ENCODE measurements around the gene TMCC1.

DNA sequence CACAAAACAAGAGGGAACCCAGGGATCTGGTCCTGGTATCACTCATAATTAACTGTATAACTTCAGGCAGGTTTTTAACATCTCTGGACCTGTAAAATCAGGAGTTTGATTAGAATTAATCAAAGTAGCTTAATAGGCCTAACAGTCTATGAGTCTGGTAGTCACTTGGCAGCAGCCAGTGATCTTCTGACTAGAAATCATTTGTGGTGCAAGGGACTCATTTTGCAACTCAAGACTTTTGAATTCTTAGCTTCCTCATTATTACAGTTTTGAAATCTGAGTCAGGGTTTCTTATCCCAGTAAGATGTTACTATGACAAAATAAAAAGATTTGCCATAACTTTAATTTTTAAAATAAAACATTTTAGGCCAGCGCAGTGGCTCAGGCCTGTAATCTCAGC lies 70.8 kb downstream of the TMCC1 start:
- no peak for TF ChIP-seq MTA2 (IDR thresholded peaks at IDR 0.05; ENCODE audit: low read depth)
- TF ChIP-seq POLR2AphosphoS5 (IDR thresholded peaks at IDR 0.05; ENCODE audit: low read length) = no peak
- TF ChIP-seq, protein P1, sequence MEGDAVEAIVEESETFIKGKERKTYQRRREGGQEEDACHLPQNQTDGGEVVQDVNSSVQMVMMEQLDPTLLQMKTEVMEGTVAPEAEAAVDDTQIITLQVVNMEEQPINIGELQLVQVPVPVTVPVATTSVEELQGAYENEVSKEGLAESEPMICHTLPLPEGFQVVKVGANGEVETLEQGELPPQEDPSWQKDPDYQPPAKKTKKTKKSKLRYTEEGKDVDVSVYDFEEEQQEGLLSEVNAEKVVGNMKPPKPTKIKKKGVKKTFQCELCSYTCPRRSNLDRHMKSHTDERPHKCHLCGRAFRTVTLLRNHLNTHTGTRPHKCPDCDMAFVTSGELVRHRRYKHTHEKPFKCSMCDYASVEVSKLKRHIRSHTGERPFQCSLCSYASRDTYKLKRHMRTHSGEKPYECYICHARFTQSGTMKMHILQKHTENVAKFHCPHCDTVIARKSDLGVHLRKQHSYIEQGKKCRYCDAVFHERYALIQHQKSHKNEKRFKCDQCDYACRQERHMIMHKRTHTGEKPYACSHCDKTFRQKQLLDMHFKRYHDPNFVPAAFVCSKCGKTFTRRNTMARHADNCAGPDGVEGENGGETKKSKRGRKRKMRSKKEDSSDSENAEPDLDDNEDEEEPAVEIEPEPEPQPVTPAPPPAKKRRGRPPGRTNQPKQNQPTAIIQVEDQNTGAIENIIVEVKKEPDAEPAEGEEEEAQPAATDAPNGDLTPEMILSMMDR (IDR thresholded peaks at IDR 0.05 in 2 of 3, conservative IDR thresholded peaks at IDR 0.05 in 1 of 3; ENCODE audit: control insufficient read depth in 2 of 3, extremely low read depth in 1 of 3, insufficient read depth in 1 of 3, low read depth in 3 of 3, low read length in 3 of 3) = no peak
- no peak for TF ChIP-seq SP1 (IDR thresholded peaks at IDR 0.05; ENCODE audit: low read depth, low read length)
- TF ChIP-seq SREBF2 (IDR thresholded peaks at IDR 0.05; ENCODE audit: low read length) = no peak
- no peak for TF ChIP-seq TARDBP (IDR thresholded peaks at IDR 0.05; ENCODE audit: borderline replicate concordance)
- no peak for TF ChIP-seq CREB1 (IDR thresholded peaks at IDR 0.05; ENCODE audit: low read depth)
- TF ChIP-seq JUND (IDR thresholded peaks at IDR 0.05; ENCODE audit: low read depth, low read length) = no peak

Data from GM12878 (cell line).